MM.1S (cell line): ENCODE data around the gene AHNAK.

Experiments
- CTCF ChIP-seq: fragments of 300-600 bp; sonication (generic); IDR thresholded peaks from 2 replicates; pipeline ENCODE4 v1.5.1; 2016; ENCODE audit warnings: antibody characterized with exemption, low read length, mixed read lengths
- EZH2 ChIP-seq: fragments of 300-600 bp; sonication (generic); optimal IDR thresholded peaks from 2 replicates; pipeline ENCODE3; 2017; ENCODE audit warnings: low read depth, mild to moderate bottlenecking, antibody characterized with exemption, low read length, mixed read lengths
- EZH2phosphoT487 ChIP-seq: fragments of 300-600 bp; sonication (generic); IDR thresholded peaks from 2 replicates; pipeline ENCODE4 v1.6.1; 2018; ENCODE audit warnings: antibody characterized with exemption, low read length

- TF ChIP-seq EZH2 (no peak), CTCF (no peak), EZH2phosphoT487 (no peak)
These were observed 48.6 kb downstream of the AHNAK start for GRCh38 chr11:62498031-62498430.
